Naive thymus-derived CD4-positive, alpha-beta T cell (primary cell): ENCODE measurements around the gene F8. TPM values are rescaled to one million over a fixed set of nuclear protein-coding genes. Genes with fewer than 3 reads are reported as not detected.

Experiments
- ATAC-seq: fragments of 150-1000 bp; cut with Tn5 transposase; 2 replicates; pipeline ENCODE4 v1.10.0; 2021; ENCODE audit warnings: mild to moderate bottlenecking, moderate library complexity
- CTCF ChIA-PET: fragments of 350-600 bp; sonication (Branson Sonifier 250); formaldehyde crosslinking; loops from one replicate; lab custom pipeline; 2021; ENCODE audit warnings: antibody characterized with exemption; lab: Charles Lee
- POLR2A ChIA-PET: fragments of 350-600 bp; sonication (Branson Sonifier 250); formaldehyde crosslinking; loops from one replicate; lab custom pipeline; 2021; ENCODE audit warnings: antibody characterized with exemption, inconsistent platforms; lab: Charles Lee
- DNase-seq, 9 donors: peaks; one replicate each; pipeline versions ENCODE4 v3.0.0 to v3.0.0-alpha.2; 2020 to 2022; ENCODE audit warnings: mixed read lengths in 1 of 9
- H3K27ac ChIP-seq: one replicate; pipeline ENCODE4 v1.7.0; 2013; ENCODE audit warnings: mild to moderate bottlenecking, low read depth, low read length, moderate library complexity
- H3K27me3 ChIP-seq, 2 donors: one replicate each; pipeline ENCODE4 v1.7.0; 2013; ENCODE audit warnings: low read length in 2 of 2, mild to moderate bottlenecking in 2 of 2, moderate library complexity in 2 of 2; ENCODE audit not compliant: control insufficient read depth in 2 of 2, insufficient read depth in 2 of 2
- H3K36me3 ChIP-seq, 3 experiments: 1 replicate in 2 of 3; 2 replicates in 1 of 3; pipeline ENCODE4 v1.7.0; 2013; ENCODE audit warnings: low read length in 3 of 3, mild to moderate bottlenecking in 3 of 3, moderate library complexity in 1 of 3; ENCODE audit not compliant: insufficient read depth in 3 of 3, control insufficient read depth in 2 of 3
- H3K4me1 ChIP-seq, 2 donors: one replicate each; pipeline ENCODE4 v1.7.0; 2013; ENCODE audit warnings: low read length in 2 of 2, mild to moderate bottlenecking in 2 of 2, moderate library complexity in 1 of 2; ENCODE audit not compliant: control insufficient read depth in 2 of 2, insufficient read depth in 2 of 2
- H3K4me3 ChIP-seq: 2 replicates; pipeline ENCODE4 v1.7.0; 2013; ENCODE audit warnings: mild to moderate bottlenecking, low read length
- H3K9me3 ChIP-seq, 3 experiments: 1 replicate in 2 of 3; 2 replicates in 1 of 3; pipeline ENCODE4 v1.7.0; 2013; ENCODE audit warnings: low read length in 3 of 3; ENCODE audit not compliant: control insufficient read depth in 2 of 3
- H3K27ac Mint-ChIP-seq, 9 donors: one replicate each; pipeline ENCODE4 v1.8.0; 2020 to 2022; ENCODE audit warnings: mixed read lengths in 9 of 9, mild to moderate bottlenecking in 8 of 9, moderate library complexity in 5 of 9, inconsistent platforms in 2 of 9
- H3K27me3 Mint-ChIP-seq, 5 donors: one replicate each; pipeline ENCODE4 v1.8.0; 2021 to 2022; ENCODE audit warnings: mixed read lengths in 5 of 5, mild to moderate bottlenecking in 1 of 5
- H3K36me3 Mint-ChIP-seq, 5 donors: one replicate each; pipeline ENCODE4 v1.8.0; 2020 to 2022; ENCODE audit warnings: mixed read lengths in 5 of 5, mild to moderate bottlenecking in 3 of 5, inconsistent platforms in 1 of 5
- H3K4me1 Mint-ChIP-seq, 7 donors: one replicate each; pipeline ENCODE4 v1.8.0; 2020 to 2022; ENCODE audit warnings: mixed read lengths in 7 of 7, mild to moderate bottlenecking in 3 of 7, inconsistent platforms in 1 of 7
- H3K4me3 Mint-ChIP-seq, 10 donors: one replicate each; pipeline ENCODE4 v1.8.0; 2020 to 2022; ENCODE audit warnings: mild to moderate bottlenecking in 10 of 10, mixed read lengths in 10 of 10, moderate library complexity in 6 of 10, inconsistent platforms in 2 of 10
- H3K9me3 Mint-ChIP-seq, 11 donors: one replicate each; pipeline ENCODE4 v1.8.0; 2020 to 2022; ENCODE audit warnings: mixed read lengths in 11 of 11, mild to moderate bottlenecking in 4 of 11, inconsistent platforms in 1 of 11, moderate library complexity in 1 of 11
- intact Hi-C, 2 donors: fragments of 100-400 bp; cut with micrococcal nuclease; formaldehyde crosslinking; loops; one replicate each; pipeline ENCODE4 v1.15.1; 2023
- polyA plus RNA-seq, 2 donors: library from polyadenylated mRNA; unstranded; fragments of 300-500 nt; fragmentation: Illumina TruSeq; gene quantifications; one replicate each; pipeline ENCODE4 v1.2.3, GENCODE V29; 2021
- total RNA-seq, 6 experiments: library from RNA in 5 of 6; stranded (reverse) in 5 of 6; gene quantifications; 1 replicate in 5 of 6; 2 replicates in 1 of 6; pipeline ENCODE4 v1.2.3 and lab custom pipeline; 2021 to 2026

F8 gene
- total and polyA plus RNA-seq, 7 experiments from 2014 or later = 0.61 to 5.7 (median 1.3) TPM

- Mint-ChIP-seq H3K27ac (peak overlapping the region in 1 of 9 donors; percentile 42), H3K4me1 (peaks cover 0 to 46% (median 37%) of the 10 kb centered on the region in 7 donors), H3K36me3 (peaks cover 0 to 13% (median 0%) of the 10 kb centered on the region in 5 donors), H3K4me3 (no peak overlapping the region), H3K27me3 (no peaks in the 10 kb centered on the region), H3K9me3 (no peaks in the 10 kb centered on the region)
- Histone ChIP-seq H3K27me3 (no peaks in the 10 kb centered on the region), H3K36me3 (peaks cover 0 to 13% (median 0%) of the 10 kb centered on the region in 3 experiments), H3K27ac (no peak overlapping the region), H3K9me3 (no peaks in the 10 kb centered on the region), H3K4me3 (no peak overlapping the region), H3K4me1 (peaks cover 0 to 5% of the 10 kb centered on the region in 2 donors)
- DNase-seq (no peak), ATAC-seq (no peak)
- POLR2A ChIA-PET = interaction anchor here (1.0 kb wide), 1 partner anchor 28 kb away, joined by 3 read pairs; the partner anchor contains the start of gene FUNDC2
- CTCF ChIA-PET = interaction anchor here (0.9 kb wide), 1 partner anchor 12 kb away, joined by 3 read pairs; no protein-coding TSS in a partner anchor
- intact Hi-C loops = no loop called here
These were observed 33.0 kb upstream of the F8 start for GRCh38 chrX:155055494-155055893.

- Mint-ChIP-seq H3K27me3 (no peaks in the 10 kb centered on the region), H3K4me1 (peaks cover 2 to 58% (median 45%) of the 10 kb centered on the region in 7 donors), H3K4me3 (no peak overlapping the region), H3K27ac (peak overlapping the region in 2 of 9 donors; percentile 18 to 89), H3K36me3 (peaks cover 0 to 13% (median 0%) of the 10 kb centered on the region in 5 donors), H3K9me3 (no peaks in the 10 kb centered on the region)
- no peak overlapping the region for H3K4me3 ChIP-seq
- peaks cover 0 to 13% (median 0%) of the 10 kb centered on the region in 3 experiments for H3K36me3 ChIP-seq
- H3K27ac ChIP-seq = no peak overlapping the region
- ChIA-PET POLR2A (no interaction called here), CTCF (no interaction called here)
- H3K4me1 ChIP-seq = peaks cover 0 to 5% of the 10 kb centered on the region in 2 donors
- DNase-seq = no peak
- no peak for ATAC-seq
- intact Hi-C loops = no loop called here
- H3K27me3 ChIP-seq = no peaks in the 10 kb centered on the region
- H3K9me3 ChIP-seq = no peaks in the 10 kb centered on the region
These were observed 31.7 kb upstream of the F8 start for GRCh38 chrX:155054255-155054654.

- Mint-ChIP-seq H3K27ac (peak overlapping the region in 5 of 9 donors; percentile 22 to 89 (median 75)), H3K4me3 (no peak overlapping the region), H3K36me3 (peaks cover 0 to 13% (median 0%) of the 10 kb centered on the region in 5 donors), H3K9me3 (no peaks in the 10 kb centered on the region), H3K27me3 (no peaks in the 10 kb centered on the region), H3K4me1 (peaks cover 5 to 64% (median 51%) of the 10 kb centered on the region in 7 donors)
- ATAC-seq = no peak
- no peaks in the 10 kb centered on the region for H3K9me3 ChIP-seq
- no peak for DNase-seq
- no peaks in the 10 kb centered on the region for H3K27me3 ChIP-seq
- intact Hi-C loops = no loop called here
- ChIA-PET CTCF (no interaction called here), POLR2A (interaction anchor here (0.6 kb wide), 1 partner anchor 90 kb away, joined by 3 read pairs; no protein-coding TSS in a partner anchor)
- H3K4me3 ChIP-seq = no peak overlapping the region
- peaks cover 0 to 5% of the 10 kb centered on the region in 2 donors for H3K4me1 ChIP-seq
- peaks cover 0 to 13% (median 0%) of the 10 kb centered on the region in 3 experiments for H3K36me3 ChIP-seq
- H3K27ac ChIP-seq = no peak overlapping the region
These were observed 31.1 kb upstream of the F8 start for GRCh38 chrX:155053656-155054055.

GRCh38 chrX:155052738-155053498, 30.4 kb upstream of the F8 start:
- Histone ChIP-seq H3K27ac (no peak overlapping the region), H3K4me1 (peaks cover 0 to 5% of the 10 kb centered on the region in 2 donors), H3K36me3 (peaks cover 0 to 13% (median 0%) of the 10 kb centered on the region in 3 experiments), H3K27me3 (no peaks in the 10 kb centered on the region), H3K4me3 (no peak overlapping the region), H3K9me3 (no peaks in the 10 kb centered on the region)
- no peaks in the 10 kb centered on the region for H3K27me3 Mint-ChIP-seq
- DNase-seq (no peak), ATAC-seq (no peak)
- H3K9me3 Mint-ChIP-seq = no peaks in the 10 kb centered on the region
- ChIA-PET POLR2A (no interaction called here), CTCF (no interaction called here)
- peak overlapping the region in 6 of 9 donors; percentile 22 to 89 (median 56) for H3K27ac Mint-ChIP-seq
- intact Hi-C loops = no loop called here
- no peak overlapping the region for H3K4me3 Mint-ChIP-seq
- peaks cover 5 to 71% (median 53%) of the 10 kb centered on the region in 7 donors for H3K4me1 Mint-ChIP-seq
- peaks cover 0 to 13% (median 0%) of the 10 kb centered on the region in 5 donors for H3K36me3 Mint-ChIP-seq

- Histone ChIP-seq H3K27me3 (no peaks in the 10 kb centered on the region), H3K36me3 (peaks cover 0 to 20% (median 3%) of the 10 kb centered on the region in 3 experiments), H3K9me3 (no peaks in the 10 kb centered on the region), H3K4me1 (no peaks in the 10 kb centered on the region), H3K4me3 (no peak overlapping the region), H3K27ac (peak overlapping the region; percentile 48)
- peak in 7 of 9 donors; percentile 28 to 59 (median 52) for DNase-seq
- peaks cover 0 to 13% (median 0%) of the 10 kb centered on the region in 5 donors for H3K36me3 Mint-ChIP-seq
- peak; percentile 66 for ATAC-seq
- intact Hi-C loops = loop anchor here in 1 of 2 donors (1.0 to 2.0 kb wide), 2 partner anchors 23 to 772 kb away; partner anchors contain the start of gene FUNDC2
- ChIA-PET POLR2A (interaction anchor here (0.9 kb wide), 1 partner anchor 27 kb away, joined by 3 read pairs; no protein-coding TSS in a partner anchor), CTCF (interaction anchor here (0.7 to 1.3 kb wide), 4 partner anchors 8 to 192 kb away, joined by 3 read pairs; partner anchors contain the start of gene FUNDC2)
- peak overlapping the region in 8 of 9 donors; percentile 41 to 91 (median 78) for H3K27ac Mint-ChIP-seq
- no peaks in the 10 kb centered on the region for H3K27me3 Mint-ChIP-seq
- no peaks in the 10 kb centered on the region for H3K9me3 Mint-ChIP-seq
- H3K4me1 Mint-ChIP-seq = peaks cover 7 to 63% (median 42%) of the 10 kb centered on the region in 7 donors
- peak overlapping the region in 4 of 10 donors; percentile 4 to 31 (median 11) for H3K4me3 Mint-ChIP-seq
These were observed 26.6 kb upstream of the F8 start for GRCh38 chrX:155048977-155049619.

DNA sequence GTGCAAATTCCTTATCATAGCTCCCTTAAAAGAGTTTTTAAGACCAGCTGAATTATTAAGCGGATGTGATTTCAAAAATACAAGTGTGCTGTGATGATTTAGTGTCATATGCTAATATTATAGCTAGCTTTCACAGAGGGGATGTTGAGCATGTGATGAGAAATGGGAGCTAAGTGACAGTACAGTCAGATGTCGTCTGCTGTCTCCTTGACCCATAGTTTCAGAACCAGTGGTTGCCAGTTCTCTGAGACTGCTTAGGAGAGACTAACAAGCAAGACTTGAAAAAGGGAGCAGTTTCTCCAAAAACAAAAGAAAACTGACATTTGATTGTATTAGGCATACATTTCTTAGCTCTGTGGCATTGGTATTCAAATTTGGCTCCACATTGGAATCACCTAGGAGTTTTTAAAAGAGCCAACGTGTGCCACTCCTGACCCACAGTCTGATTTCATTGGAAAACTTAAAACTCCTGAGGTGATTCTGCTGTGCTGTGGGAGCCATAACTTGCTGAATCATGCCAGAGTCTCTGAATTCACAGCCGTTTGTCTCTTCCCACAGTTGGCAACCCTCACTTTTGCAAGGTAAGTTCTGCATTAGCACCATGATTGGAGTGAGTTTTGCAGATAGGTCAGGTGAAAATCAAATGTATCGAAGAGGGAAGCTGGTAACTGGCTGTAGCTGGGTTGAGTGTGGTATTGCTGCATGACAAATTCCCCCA, 24.4 kb upstream of the F8 start:
- ATAC-seq = no peak
- Histone ChIP-seq H3K4me3 (no peak overlapping the region), H3K36me3 (peaks cover 0 to 11% (median 3%) of the 10 kb centered on the region in 3 experiments), H3K4me1 (no peaks in the 10 kb centered on the region), H3K9me3 (no peaks in the 10 kb centered on the region), H3K27ac (no peak overlapping the region), H3K27me3 (no peaks in the 10 kb centered on the region)
- intact Hi-C loops = no loop called here
- no peak for DNase-seq
- Mint-ChIP-seq H3K27ac (peak overlapping the region in 1 of 9 donors; percentile 32), H3K4me1 (peaks cover 14 to 60% (median 43%) of the 10 kb centered on the region in 7 donors), H3K36me3 (peaks cover 0 to 6% (median 0%) of the 10 kb centered on the region in 5 donors), H3K27me3 (no peaks in the 10 kb centered on the region), H3K4me3 (no peak overlapping the region), H3K9me3 (peaks cover 0 to 1% (median 0%) of the 10 kb centered on the region in 11 donors)
- CTCF ChIA-PET = no interaction called here
- POLR2A ChIA-PET = interaction anchor here (1.1 kb wide), 1 partner anchor 20 kb away, joined by 5 read pairs; the partner anchor contains the start of gene FUNDC2
